ENCODE results near the gene DTWD2.

DNA sequence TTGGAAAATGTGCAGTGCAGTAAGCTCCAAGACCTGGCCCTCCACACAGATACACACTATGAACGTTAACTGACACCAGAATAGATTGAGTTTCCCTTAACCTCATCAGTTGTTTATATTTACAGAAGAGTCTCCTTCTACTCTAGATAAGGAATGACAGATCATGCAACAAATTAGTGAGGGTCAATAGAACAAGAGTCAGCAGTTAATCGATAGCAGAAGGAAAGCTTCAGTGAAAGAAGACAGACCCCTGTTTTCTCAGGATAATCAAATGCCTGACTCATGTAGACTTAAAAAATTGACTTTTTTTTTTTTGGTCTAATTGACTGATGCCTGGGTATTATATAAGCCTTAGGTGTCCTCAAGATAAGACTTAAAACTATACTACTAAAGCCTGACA, 179.9 kb downstream of the DTWD2 start:
- TF ChIP-seq, protein P1, sequence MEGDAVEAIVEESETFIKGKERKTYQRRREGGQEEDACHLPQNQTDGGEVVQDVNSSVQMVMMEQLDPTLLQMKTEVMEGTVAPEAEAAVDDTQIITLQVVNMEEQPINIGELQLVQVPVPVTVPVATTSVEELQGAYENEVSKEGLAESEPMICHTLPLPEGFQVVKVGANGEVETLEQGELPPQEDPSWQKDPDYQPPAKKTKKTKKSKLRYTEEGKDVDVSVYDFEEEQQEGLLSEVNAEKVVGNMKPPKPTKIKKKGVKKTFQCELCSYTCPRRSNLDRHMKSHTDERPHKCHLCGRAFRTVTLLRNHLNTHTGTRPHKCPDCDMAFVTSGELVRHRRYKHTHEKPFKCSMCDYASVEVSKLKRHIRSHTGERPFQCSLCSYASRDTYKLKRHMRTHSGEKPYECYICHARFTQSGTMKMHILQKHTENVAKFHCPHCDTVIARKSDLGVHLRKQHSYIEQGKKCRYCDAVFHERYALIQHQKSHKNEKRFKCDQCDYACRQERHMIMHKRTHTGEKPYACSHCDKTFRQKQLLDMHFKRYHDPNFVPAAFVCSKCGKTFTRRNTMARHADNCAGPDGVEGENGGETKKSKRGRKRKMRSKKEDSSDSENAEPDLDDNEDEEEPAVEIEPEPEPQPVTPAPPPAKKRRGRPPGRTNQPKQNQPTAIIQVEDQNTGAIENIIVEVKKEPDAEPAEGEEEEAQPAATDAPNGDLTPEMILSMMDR (IDR thresholded peaks at IDR 0.05) = no peak
- TF ChIP-seq POLR2AphosphoS5 (IDR thresholded peaks at IDR 0.05; ENCODE audit: low read depth, low read length) (no peak), SIN3A (IDR thresholded peaks at IDR 0.05; ENCODE audit: borderline replicate concordance, insufficient read depth, low read depth, low read length) (no peak), TCF7L2 (IDR thresholded peaks at IDR 0.05; ENCODE audit: low read depth, low read length) (no peak)
- TF ChIP-seq, protein P2, sequence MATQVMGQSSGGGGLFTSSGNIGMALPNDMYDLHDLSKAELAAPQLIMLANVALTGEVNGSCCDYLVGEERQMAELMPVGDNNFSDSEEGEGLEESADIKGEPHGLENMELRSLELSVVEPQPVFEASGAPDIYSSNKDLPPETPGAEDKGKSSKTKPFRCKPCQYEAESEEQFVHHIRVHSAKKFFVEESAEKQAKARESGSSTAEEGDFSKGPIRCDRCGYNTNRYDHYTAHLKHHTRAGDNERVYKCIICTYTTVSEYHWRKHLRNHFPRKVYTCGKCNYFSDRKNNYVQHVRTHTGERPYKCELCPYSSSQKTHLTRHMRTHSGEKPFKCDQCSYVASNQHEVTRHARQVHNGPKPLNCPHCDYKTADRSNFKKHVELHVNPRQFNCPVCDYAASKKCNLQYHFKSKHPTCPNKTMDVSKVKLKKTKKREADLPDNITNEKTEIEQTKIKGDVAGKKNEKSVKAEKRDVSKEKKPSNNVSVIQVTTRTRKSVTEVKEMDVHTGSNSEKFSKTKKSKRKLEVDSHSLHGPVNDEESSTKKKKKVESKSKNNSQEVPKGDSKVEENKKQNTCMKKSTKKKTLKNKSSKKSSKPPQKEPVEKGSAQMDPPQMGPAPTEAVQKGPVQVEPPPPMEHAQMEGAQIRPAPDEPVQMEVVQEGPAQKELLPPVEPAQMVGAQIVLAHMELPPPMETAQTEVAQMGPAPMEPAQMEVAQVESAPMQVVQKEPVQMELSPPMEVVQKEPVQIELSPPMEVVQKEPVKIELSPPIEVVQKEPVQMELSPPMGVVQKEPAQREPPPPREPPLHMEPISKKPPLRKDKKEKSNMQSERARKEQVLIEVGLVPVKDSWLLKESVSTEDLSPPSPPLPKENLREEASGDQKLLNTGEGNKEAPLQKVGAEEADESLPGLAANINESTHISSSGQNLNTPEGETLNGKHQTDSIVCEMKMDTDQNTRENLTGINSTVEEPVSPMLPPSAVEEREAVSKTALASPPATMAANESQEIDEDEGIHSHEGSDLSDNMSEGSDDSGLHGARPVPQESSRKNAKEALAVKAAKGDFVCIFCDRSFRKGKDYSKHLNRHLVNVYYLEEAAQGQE (IDR thresholded peaks at IDR 0.05; ENCODE audit: insufficient read depth in 1 of 2, low read depth in 2 of 2, low read length in 1 of 2) = no peak
